Smooth muscle cell (in vitro differentiated cells): Measurements from ENCODE around the gene SLC26A2. TPM values are rescaled to one million over a fixed set of nuclear protein-coding genes. Genes with fewer than 3 reads are reported as not detected.

Experiments
- DNase-seq: peaks from one replicate; lab custom pipeline; 2025; ENCODE audit not compliant: unreplicated experiment; lab: John Stamatoyannopoulos, UW
- H2AFZ ChIP-seq: fragments of 200-600 bp; sonication (generic); 2 replicates; pipeline ENCODE4 v1.6.0; 2016; ENCODE audit warnings: antibody characterized with exemption, low read depth, mild to moderate bottlenecking
- H3F3A ChIP-seq: fragments of 200-600 bp; sonication (generic); 2 replicates; pipeline ENCODE4 v1.6.0; 2017; ENCODE audit warnings: antibody characterized with exemption, low read depth
- H3K27ac ChIP-seq: fragments of 200-600 bp; sonication (generic); 2 replicates; pipeline ENCODE4 v1.5.1; 2016; ENCODE audit warnings: low read depth, mild to moderate bottlenecking
- H3K27me3 ChIP-seq: fragments of 200-600 bp; sonication (generic); 2 replicates; pipeline ENCODE4 v1.6.1; 2016; ENCODE audit warnings: low read depth, mild to moderate bottlenecking
- H3K36me3 ChIP-seq: fragments of 200-600 bp; sonication (generic); 2 replicates; pipeline ENCODE4 v1.5.1; 2016; ENCODE audit warnings: low read depth
- H3K4me1 ChIP-seq: fragments of 200-600 bp; sonication (generic); 2 replicates; pipeline ENCODE4 v1.5.1; 2016; ENCODE audit warnings: low read depth
- H3K4me2 ChIP-seq: fragments of 200-600 bp; sonication (generic); 2 replicates; pipeline ENCODE4 v1.6.0; 2016; ENCODE audit warnings: mild to moderate bottlenecking
- H3K4me3 ChIP-seq: fragments of 200-600 bp; sonication (generic); 2 replicates; pipeline ENCODE4 v1.5.1; 2016; ENCODE audit warnings: mild to moderate bottlenecking
- H3K79me2 ChIP-seq: fragments of 200-600 bp; sonication (generic); 2 replicates; pipeline ENCODE4 v1.6.0; 2016; ENCODE audit warnings: low read depth, mild to moderate bottlenecking
- H3K9ac ChIP-seq: fragments of 200-600 bp; sonication (generic); 2 replicates; pipeline ENCODE4 v1.6.0; 2016; ENCODE audit warnings: low read depth
- H3K9me3 ChIP-seq: fragments of 200-600 bp; sonication (generic); replicated peaks from 2 replicates; pipeline ENCODE4 v1.5.1; 2016; ENCODE audit warnings: low read depth
- H4K20me1 ChIP-seq: fragments of 200-600 bp; sonication (generic); 2 replicates; pipeline ENCODE4 v1.6.0; 2016; ENCODE audit warnings: low read depth
- CTCF ChIP-seq: fragments of 200-600 bp; sonication (generic); IDR thresholded peaks from 2 replicates; pipeline ENCODE4 v1.5.1; 2017; ENCODE audit warnings: borderline replicate concordance, mild to moderate bottlenecking, antibody characterized with exemption; ENCODE audit not compliant: insufficient read depth, poor library complexity, severe bottlenecking
- WGBS: methylation state at CpG from one replicate; pipeline ENCODE4 v1.1.7; 2016; ENCODE audit warnings: low lambda C conversion rate; 5-methylcytosine and 5-hydroxymethylcytosine counted together
- polyA plus RNA-seq: library from polyadenylated mRNA; unstranded; fragments of >200 nt; fragmentation: Nextera tagmentation; extraction: Ambion mirVana; gene quantifications from 2 replicates; pipeline ENCODE4 v1.2.1, GENCODE V29; 2016
- total RNA-seq: library from RNA; depleted of rRNA; stranded (reverse); fragments of >200 nt; gene quantifications from 2 replicates; pipeline ENCODE4 v1.2.3, GENCODE V29; 2014

The SLC26A2 gene
- total and polyA plus RNA-seq, 2 experiments from 2014 or later = 5.2 to 16.0 TPM

DNA sequence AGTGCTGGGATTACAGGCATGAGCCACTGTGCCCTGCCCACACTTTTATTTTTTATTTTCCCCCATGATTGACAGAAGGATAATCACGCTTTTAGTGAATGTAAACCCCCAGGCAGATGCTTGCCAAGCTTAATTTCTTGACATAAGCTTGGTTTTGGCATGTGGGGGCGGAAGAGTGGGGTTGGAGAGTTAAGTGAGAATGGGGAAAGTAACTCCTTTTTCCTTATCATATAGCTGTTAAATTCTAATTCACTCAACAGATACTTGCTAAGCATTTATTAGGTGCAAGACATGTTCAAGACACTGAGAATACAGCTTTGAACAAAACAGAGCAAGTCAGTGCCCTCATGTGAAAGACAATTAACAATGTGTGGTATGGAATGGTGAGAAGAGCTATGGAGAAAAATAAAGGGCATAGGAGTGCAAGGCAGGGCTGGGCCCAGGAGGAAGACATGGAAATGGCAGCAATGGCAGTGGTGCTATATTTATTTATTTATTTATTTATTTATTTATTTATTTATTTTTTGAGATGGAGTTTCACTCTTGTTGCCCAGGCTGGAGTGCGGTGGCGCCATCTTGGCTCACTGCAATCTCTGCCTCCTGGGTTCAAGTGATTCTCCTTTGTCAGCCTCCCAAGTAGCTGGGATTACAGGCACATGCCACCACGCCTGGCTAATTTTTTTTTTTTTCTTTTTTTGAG is 2.2 kb downstream of the SLC26A2 start:
- TF ChIP-seq CTCF = no peak

GRCh38 chr5:149963729-149964128 is 3.2 kb downstream of the SLC26A2 start:
- no peak for TF ChIP-seq CTCF
- H3K79me2 ChIP-seq = peaks cover 4% of the 10 kb centered on the region

More for the DNA sequence above, 2.2 kb downstream of the SLC26A2 start:
- Histone ChIP-seq H3K27ac (no peak overlapping the region), H3K4me2 (no peak overlapping the region), H3K27me3 (no peaks in the 10 kb centered on the region), H3K4me1 (peaks cover 14% of the 10 kb centered on the region), H2AFZ (no peak overlapping the region), H3K9me3 (no peaks in the 10 kb centered on the region), H3K4me3 (no peak overlapping the region), H3F3A (peaks cover 7% of the 10 kb centered on the region), H4K20me1 (peaks cover 3% of the 10 kb centered on the region), H3K79me2 (no peaks in the 10 kb centered on the region), H3K9ac (no peak overlapping the region), H3K36me3 (no peaks in the 10 kb centered on the region)
- DNase-seq = no peak
- WGBS = 84% methylated on average over 5 of the region's 5 CpGs

GRCh38 chr5:149966946-149967345 is 6.4 kb downstream of the SLC26A2 start:
- Histone ChIP-seq H3K27ac (no peak overlapping the region), H3K27me3 (no peaks in the 10 kb centered on the region), H3K9ac (no peak overlapping the region), H3K4me2 (no peak overlapping the region), H3F3A (no peaks in the 10 kb centered on the region), H3K4me1 (no peaks in the 10 kb centered on the region), H4K20me1 (peaks cover 7% of the 10 kb centered on the region), H3K4me3 (no peak overlapping the region), H3K9me3 (no peaks in the 10 kb centered on the region), H3K79me2 (peaks cover 7% of the 10 kb centered on the region), H3K36me3 (no peaks in the 10 kb centered on the region), H2AFZ (no peak overlapping the region)
- DNase-seq = no peak
- TF ChIP-seq CTCF = no peak
- WGBS = 95% methylated on average over 3 of the region's 3 CpGs

More at GRCh38 chr5:149963729-149964128, 3.2 kb downstream of the SLC26A2 start:
- H3K4me2 ChIP-seq = no peak overlapping the region
- H2AFZ ChIP-seq = no peak overlapping the region
- H3K36me3 ChIP-seq = no peaks in the 10 kb centered on the region
- DNase-seq = no peak
- H4K20me1 ChIP-seq = peaks cover 3% of the 10 kb centered on the region
- H3K9me3 ChIP-seq = no peaks in the 10 kb centered on the region
- WGBS = 98% methylated on average over 3 of the region's 3 CpGs
- no peak overlapping the region for H3K9ac ChIP-seq
- no peak overlapping the region for H3K4me3 ChIP-seq
- H3F3A ChIP-seq = peaks cover 7% of the 10 kb centered on the region
- no peaks in the 10 kb centered on the region for H3K27me3 ChIP-seq
- H3K4me1 ChIP-seq = peaks cover 14% of the 10 kb centered on the region
- H3K27ac ChIP-seq = no peak overlapping the region
